NB4 (cell line): Measurements from ENCODE around the gene PSD4.

Source experiments
- CTCF ChIP-seq: IDR thresholded peaks from one replicate; pipeline ENCODE4 v1.5.1; 2012; ENCODE audit warnings: low read depth, low read length
- MAX ChIP-seq: IDR thresholded peaks from 2 replicates; pipeline ENCODE4 v1.6.1; 2011; ENCODE audit warnings: low read depth, low read length
- MYC ChIP-seq: IDR thresholded peaks from 2 replicates; pipeline ENCODE4 v1.6.1; 2011; ENCODE audit warnings: low read depth, low read length
- POLR2A ChIP-seq: IDR thresholded peaks from 2 replicates; pipeline ENCODE4 v1.6.1; 2011; ENCODE audit warnings: mild to moderate bottlenecking; ENCODE audit not compliant: insufficient read length; ENCODE audit errors: extremely low read depth

GRCh38 chr2:113160248-113160647, 13.5 kb upstream of the PSD4 start:
- no peak for TF ChIP-seq CTCF
- TF ChIP-seq MAX, result no peak
- TF ChIP-seq POLR2A, result no peak
- TF ChIP-seq MYC, result no peak
